ENCODE results near the gene NAXE.
"Not testable (repeated sequence)": the region's sequence is repeated elsewhere in the genome, so short reads cannot be mapped to it uniquely, and the experiment has no call there.

The NAXE gene

GRCh38 chr1:156591432-156592157 lies at the start of gene NAXE:
NAXE (plus strand) TSS chr1:156591776; CDS start chr1:156591805, 29 bp downstream.
- DNase-seq (ENCODE audit: low read depth), result no peak

GRCh38 chr1:156543066-156543465 lies 48.5 kb upstream of the NAXE start:
- no peak for DNase-seq (ENCODE audit: low read depth)

GRCh38 chr1:156544592-156545102 lies 46.9 kb upstream of the NAXE start:
- no peak for DNase-seq (ENCODE audit: low read depth)

- DNase-seq (ENCODE audit: low read depth), result no peak
Measured at GRCh38 chr1:156546267-156546666, 45.3 kb upstream of the NAXE start.

- no peak for DNase-seq (ENCODE audit: low read depth)
Measured at GRCh38 chr1:156547434-156547833, 44.1 kb upstream of the NAXE start.

- DNase-seq (ENCODE audit: low read depth), result no peak
Measured at GRCh38 chr1:156547982-156548381, 43.6 kb upstream of the NAXE start.

GRCh38 chr1:156549390-156549789 lies 42.2 kb upstream of the NAXE start:
- no peak for DNase-seq (ENCODE audit: low read depth)

- no peak for DNase-seq (ENCODE audit: low read depth)
Measured at GRCh38 chr1:156549831-156550230, 41.7 kb upstream of the NAXE start.

GRCh38 chr1:156550346-156550745 lies 41.2 kb upstream of the NAXE start:
- no peak for DNase-seq (ENCODE audit: low read depth)

- no peak for DNase-seq (ENCODE audit: low read depth)
Measured at GRCh38 chr1:156551066-156551643, 40.4 kb upstream of the NAXE start.

- DNase-seq (ENCODE audit: low read depth), result no peak
Measured at GRCh38 chr1:156551869-156552268, 39.7 kb upstream of the NAXE start.

GRCh38 chr1:156552518-156552917 lies 39.1 kb upstream of the NAXE start:
- no peak for DNase-seq (ENCODE audit: low read depth)

- DNase-seq (ENCODE audit: low read depth), result not testable (repeated sequence)
Measured at GRCh38 chr1:156552937-156553336, 38.6 kb upstream of the NAXE start.

- DNase-seq (ENCODE audit: low read depth), result no peak
Measured at GRCh38 chr1:156553860-156554485, 37.6 kb upstream of the NAXE start.

GRCh38 chr1:156554971-156555370 lies 36.6 kb upstream of the NAXE start:
- no peak for DNase-seq (ENCODE audit: low read depth)

GRCh38 chr1:156555715-156556114 lies 35.9 kb upstream of the NAXE start:
- no peak for DNase-seq (ENCODE audit: low read depth)

- no peak for DNase-seq (ENCODE audit: low read depth)
Measured at GRCh38 chr1:156556354-156556753, 35.2 kb upstream of the NAXE start.

GRCh38 chr1:156559086-156559796 lies 32.3 kb upstream of the NAXE start:
- no peak for DNase-seq (ENCODE audit: low read depth)

GRCh38 chr1:156559797-156560385 lies 31.7 kb upstream of the NAXE start:
- DNase-seq (ENCODE audit: low read depth), result no peak

GRCh38 chr1:156560585-156561163 lies 30.9 kb upstream of the NAXE start:
- DNase-seq (ENCODE audit: low read depth), result no peak

GRCh38 chr1:156565519-156565918 lies 26.1 kb upstream of the NAXE start:
- DNase-seq (ENCODE audit: low read depth), result no peak

- DNase-seq (ENCODE audit: low read depth), result no peak
Measured at GRCh38 chr1:156566436-156566835, 25.1 kb upstream of the NAXE start.
